Bone marrow (tissue), 2 donors: Measurements from ENCODE around the gene AGAP1.

Experiments used
- DNase-seq, 2 donors: peaks; one replicate each; lab custom pipeline; 2025; lab: John Stamatoyannopoulos, UW

Gene AGAP1

DNA sequence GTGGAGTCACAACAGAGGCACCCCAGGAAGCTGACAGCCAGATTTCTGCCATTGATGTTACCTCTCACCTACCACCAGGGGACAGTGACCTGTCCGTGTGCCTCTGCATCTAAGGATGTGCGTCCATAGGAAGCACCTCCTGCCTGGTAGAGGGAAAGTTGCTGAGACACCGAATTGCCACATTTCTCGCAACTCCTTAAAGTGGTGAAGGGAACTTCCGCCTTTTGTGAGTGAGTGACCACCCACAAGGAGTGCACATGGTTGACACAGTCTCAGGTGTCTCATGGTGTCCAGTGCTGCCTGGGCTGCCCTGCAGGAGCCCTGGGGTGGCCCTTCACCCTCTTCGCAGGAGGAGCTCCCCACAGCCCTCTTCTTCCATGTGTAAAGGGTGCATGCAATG lies 472.6 kb downstream of the AGAP1 start:
- DNase-seq: no peak

DNA sequence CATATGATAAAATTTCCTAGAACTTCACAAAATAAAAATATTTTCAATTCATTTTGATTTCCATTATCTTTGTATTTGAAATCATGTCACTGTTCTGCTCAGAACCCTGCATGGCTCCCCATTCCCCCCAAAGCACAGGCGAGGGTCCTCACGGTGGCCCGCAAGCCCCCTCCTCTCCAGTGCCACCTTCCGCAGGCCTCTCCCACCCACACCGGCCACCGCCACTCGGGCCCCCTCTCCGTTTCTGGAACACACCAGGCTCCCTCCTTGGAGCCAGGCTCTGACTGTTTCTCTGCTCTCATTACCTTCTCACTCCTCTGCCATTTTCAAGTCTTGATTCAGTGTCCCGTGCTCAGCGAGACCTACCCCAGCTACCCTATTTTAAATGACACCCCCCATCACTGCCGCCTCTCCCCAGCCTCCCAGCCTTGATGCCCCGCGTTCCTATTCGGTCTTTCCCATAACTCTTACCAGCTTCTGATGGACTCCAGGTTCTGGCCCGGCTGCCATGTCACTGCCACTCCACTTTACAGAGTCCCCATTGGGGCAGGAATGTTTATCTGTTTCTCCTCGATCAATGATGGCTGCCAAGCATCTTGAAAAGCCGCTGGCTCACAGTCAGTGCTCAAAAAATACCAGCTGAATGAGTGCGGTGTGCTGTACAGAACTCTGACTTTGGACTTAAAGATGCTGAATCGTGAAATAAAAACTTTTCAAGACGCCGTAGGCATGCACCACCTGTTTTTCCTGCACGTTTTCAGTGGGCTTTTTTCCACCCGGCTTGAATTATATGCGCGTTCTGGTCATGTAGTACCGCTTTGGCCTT lies 473.3 kb downstream of the AGAP1 start:
- DNase-seq: no peak

DNA sequence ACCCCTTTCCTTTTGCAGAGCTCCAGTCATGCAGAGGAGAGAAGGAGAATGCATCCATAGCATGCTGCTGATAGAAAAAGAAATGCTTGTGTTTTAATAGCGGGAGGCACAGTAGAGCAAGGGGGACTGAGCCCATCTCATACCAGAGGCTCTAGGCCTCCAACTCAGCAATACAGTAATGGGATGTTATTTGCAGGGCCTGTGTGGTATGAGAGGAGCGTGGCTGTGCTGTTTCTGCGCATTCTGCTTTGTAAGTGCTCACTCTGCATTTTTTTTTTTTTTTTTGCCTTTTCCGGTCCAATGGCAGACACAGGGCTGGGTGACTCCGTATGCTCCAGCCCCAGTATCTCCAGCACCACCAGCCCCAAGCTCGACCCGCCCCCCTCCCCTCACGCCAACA lies 474.3 kb downstream of the AGAP1 start:
- no peak for DNase-seq

DNA sequence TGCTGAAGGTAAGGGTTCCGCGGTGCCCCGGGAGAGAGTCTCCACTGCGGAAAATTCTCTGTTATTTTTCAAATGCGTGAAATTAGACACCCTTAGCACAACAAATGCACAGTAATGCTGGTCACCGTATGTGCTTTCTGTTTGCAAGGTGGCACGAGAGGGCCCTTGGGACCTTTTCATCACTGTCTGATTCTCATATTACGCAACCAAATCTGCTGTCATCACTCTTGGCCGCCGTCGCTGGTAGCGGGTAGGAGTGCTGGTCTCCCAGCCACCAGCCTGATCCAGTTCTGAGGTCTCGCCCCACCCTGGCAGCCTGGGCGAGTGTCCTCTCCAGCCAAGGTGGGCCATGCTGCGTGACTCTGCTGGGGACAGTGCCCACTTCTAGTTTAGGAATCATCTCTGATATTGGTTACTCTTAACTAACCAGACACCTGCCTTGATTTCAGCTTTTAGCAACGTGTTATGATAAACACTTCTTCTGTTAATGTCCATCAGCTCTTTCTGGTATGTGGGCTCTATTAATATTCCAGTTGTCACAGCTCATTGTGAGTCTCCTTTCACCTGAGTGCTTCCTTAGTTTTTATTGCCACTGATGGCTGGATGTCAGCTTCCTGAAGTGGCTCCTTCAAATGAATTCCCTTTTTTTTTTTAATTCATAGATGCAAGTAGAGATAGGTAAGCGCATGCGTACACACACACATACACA lies 474.9 kb downstream of the AGAP1 start:
- DNase-seq: no peak

DNA sequence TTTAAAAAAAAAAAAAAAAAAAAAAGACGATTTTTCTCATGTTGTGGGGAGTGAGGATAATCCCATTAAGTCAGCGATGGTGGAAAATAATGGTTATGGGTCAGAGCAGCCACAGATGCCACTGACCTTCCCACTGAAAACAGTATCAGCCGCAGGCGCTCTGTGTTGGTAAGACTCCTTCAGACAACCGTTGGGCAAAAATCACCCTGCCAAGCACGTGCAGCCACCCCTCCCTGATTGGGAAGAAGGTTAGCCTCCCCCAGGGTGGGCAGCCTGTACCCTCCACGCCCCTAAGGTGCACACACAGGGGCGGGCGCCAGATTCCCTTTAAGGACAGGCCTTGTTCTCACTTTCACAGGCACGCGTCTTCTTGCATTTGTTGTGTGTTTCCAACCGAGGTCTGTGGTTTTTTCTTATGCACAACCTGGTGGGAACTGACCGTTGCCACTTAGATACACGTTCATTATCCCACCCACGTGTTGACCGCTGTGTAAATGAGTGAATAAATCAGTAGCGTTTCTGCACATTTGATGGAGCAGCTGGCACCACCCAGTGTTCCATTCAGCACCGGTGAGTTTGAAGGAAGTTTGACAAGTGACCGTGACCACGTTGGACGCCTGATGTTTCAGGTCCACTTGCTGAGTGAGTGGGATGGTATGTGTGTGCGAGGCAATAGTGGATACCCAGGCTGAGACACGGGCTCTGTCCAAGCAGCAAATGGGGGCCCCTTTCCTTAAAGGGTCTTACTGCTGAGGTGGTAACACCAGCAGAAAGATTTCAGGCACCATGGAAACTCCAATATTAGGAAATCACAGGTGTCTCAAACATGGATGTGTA lies 476.6 kb downstream of the AGAP1 start:
- no peak for DNase-seq

DNA sequence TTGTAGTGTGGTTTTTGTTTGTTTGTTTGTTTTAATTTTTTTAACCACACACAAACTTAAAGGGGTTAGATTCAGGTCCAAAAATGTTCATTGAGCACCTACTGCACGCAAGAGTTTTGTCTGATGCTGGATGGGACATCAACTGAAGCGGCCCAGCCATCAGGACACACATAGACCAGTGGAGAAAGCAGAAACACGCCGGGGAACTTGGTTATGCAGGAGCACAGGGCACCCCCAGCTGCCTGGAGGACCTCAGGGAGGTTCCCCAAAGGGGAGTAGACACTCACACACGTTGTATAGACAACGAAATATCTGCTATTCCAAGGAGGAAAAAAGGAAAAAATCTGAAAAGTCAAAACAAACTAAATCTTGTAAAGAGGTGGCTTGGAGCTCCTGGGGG lies 482.7 kb downstream of the AGAP1 start:
- DNase-seq: no peak

DNA sequence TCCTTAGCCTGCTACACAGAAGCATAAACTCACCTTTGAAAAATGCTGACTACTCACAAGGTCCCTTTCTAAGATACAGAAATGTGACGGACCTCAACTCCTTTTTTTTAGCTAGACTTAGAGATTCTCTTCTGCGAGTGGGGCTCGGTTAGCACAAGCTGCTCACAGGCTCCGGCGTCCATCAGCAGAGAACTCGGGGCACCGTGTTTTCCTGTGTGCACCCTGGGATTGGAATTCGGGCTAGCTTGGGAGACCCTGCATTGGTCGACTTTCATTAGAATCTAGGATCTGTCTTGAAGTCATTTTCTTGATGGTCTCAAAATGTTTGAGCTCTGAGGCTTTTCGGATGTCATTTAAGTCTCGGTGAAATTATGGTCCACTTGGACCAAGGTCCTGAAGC lies 483.1 kb downstream of the AGAP1 start:
- no peak for DNase-seq

DNA sequence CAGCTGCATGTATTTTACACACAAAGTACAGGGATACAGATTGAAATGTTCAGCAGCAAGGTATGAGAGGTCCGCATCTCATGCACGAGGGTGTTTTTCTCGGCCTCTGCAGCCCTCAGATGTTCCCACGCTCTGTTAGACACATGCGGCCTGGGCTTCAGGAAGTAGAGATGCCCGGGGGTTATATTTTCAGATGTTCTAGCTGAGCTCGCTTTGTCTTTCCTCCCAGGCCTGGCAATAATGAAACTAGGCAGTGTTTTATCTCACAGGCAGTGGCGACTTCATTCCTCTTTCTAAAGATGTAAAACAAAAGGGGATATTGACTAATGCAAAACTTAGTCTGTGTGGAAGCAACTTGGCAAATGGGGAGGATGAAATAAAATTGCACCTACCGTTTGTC lies 483.6 kb downstream of the AGAP1 start:
- no peak for DNase-seq

DNA sequence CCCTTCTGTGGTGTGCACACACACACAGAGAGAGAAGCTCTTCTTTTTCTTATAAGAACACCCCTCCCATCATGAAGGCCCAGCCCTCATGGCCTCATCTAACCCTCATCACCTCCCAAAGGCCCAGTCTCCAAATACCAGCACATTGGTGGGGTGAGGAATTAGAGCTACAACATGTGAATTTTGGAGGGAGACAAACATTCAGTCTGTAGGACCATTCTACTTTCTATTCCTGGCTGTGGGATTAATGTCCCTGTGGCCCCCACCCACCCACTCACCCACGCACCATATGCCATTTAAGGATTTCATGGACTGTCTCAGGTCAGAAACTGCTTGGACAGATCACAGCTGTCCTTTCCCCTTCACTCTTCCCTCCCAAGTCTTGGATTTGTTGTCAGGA lies 484.2 kb downstream of the AGAP1 start:
- DNase-seq: no peak

DNA sequence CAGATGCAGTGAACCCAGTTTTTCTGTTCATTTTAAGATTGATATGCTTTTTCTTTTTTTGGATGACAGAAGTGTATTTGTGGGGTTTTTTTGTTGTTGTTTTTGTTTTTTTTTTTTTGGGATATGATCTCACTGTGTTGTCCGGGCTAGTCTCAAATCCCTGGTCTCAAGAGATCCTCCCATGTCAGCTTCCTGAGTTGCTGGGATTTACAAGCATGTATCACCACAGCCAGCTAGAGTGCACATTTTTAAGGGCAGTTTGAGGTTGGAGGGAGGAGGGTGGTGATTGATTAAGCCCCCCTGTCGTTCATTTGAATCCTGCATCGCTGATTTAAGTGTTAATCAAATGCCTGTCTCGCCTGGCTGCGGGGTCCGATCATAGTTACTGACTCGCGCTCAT lies 485.2 kb downstream of the AGAP1 start:
- no peak for DNase-seq

DNA sequence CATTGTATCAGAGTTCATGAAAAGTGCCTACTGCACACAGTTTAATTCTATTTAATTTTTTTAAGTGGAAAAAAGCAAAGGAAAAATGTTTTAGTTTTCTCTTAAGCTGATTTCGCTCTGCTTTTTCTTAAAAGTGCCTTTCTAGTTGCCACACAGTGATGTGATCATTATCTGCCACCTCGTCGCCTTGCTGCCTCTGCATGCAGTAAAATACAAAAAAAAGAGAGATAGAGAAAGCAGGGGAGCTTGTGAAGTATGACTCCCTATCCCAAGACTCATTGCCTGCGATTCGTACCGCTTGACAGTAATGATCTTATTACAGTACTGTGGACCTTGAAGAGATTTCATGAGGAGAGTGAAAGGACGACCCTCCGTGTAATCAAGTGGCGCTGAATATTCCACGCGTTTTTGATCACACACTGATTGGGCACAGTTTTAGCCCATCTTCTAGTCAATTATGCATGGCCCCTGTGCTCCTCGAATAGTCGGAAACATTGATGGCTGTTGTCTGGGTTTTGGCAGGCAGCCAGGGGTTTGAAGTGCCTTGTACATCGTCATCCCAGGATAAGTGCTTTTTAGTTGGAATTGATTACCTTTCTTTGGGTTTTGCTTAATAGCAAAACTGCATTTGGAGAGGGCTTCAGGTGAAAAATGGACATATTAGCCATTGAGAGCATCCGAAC lies 486.1 kb downstream of the AGAP1 start:
- no peak for DNase-seq

DNA sequence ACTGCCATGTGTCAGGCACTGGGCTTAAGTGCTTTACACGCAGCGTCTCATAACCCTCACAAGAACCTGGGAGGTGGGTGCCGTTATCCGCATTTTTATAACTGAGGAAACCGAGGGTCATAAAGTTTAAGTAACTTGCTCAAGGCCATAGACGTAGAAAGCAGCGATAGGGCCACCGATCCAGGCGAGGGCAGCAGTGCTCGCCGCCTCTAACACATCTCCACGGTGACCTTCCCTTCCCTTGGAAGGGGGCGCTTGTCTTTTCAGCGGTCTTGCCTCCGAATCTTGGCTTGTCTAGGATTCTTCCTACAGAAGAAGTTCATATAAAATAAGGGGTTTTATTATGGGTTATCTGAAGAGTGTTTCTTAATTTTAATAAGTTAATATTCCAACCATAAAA lies 487.8 kb downstream of the AGAP1 start:
- DNase-seq: no peak

DNA sequence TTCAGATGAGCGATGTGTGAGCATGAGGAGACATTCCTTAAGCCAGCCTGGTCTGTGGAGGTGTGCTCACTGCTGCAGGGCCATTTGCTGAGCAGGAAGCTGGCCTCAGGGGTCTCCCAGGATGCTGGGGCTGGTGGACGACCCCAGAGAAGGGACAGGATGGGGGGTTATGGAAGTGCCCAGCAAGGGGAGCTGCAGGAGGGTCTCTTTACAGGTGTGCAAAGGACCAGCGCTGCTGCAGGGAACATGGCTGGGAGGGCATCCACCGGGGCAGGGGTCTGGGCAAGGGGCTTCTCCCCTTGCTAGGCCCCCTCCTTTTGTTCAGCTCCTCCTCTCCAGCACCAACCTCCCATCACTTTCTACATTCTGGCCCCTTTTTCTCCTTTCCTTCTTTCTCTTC lies 489.2 kb downstream of the AGAP1 start:
- DNase-seq: no peak

DNA sequence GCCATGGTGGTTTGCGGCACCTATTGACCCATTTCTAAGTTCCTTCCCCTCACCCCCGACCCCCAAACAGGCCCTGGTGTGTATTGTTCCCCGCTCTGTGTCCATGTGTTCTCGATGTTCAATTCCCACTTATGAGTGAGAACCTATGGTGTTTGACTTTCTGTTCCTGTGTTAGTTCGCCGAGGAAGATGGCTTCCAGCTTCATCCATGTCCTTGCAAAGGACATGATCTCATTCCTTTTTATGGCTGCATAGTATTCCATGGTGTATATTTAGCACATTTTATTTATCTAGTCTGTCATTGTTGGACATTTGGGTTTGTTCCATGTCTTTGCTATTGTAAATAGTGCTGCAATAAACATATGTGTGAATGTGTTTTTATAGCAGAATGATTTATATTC lies 490.7 kb downstream of the AGAP1 start:
- no peak for DNase-seq

DNA sequence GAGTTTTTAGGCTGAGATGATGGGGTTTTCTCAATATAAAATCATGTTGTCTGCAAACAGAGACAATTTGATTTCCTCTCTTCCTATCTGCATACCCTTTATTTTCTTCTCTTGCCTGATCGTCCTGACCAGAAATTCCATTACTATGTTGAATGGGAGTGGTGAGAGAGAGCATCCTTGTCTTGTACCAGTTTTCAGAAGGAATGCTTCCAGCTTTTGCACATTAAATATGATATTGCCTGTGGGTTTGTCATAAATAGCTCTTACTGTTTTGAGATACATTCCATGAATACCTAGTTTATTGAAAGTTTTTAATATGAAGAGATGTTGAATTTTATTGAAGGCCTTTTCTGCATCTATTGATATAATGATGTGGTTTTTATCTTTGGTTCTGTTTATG lies 492.5 kb downstream of the AGAP1 start:
- DNase-seq: no peak

DNA sequence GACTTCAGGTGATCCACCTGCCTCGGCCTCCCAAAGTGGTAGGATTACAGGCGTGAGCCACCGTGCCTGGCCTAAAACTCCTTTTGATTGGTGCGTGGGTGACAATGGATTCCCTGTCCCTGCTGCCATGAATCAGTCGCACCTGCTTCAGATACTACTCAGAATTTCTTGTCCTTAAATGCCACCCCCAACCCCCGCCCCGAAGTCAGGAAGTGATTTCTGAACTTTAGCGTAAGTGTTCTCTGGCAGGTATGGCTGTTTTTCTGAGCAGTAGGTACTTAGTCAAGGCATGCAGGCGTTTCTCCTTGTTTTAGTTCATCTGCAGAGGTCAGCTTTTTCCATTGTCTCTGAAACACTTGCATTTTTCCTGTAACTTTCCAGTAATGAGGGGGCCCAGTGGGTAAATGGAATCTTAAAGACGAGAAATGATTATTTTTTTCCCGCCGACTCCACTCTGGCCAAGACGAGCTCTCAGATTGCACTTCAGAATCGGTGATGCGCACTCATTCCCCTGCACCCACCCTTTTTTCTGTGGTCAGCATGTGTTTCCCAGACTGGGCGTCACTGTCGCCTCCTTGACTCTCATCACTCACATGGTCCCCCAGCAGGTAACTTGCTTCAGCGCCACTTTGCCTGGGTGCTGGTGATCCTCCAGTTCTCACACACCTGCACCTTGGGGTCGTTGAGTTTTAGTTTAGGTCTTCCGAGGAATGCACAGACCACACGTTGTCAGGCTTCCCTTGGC lies 494.6 kb downstream of the AGAP1 start:
- DNase-seq: no peak

DNA sequence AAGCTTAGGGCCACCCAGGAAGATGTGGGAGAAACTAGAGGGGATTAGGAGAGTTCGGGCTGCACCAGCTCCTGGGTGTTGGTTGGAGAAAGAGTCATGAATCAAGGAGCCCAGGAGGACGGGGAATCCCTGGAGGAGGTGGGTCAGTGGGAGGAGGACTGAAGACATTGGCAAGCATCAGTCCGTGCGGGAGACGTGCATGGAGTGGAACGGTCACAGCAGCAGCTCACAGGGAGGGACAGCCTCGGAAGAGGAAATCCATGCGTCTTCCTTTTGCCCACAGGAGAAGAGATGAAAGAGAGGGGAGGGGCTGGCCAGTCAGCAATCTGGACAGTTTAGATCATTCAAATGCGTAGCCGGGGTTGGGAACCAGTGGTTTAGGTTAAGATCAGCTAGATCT lies 495.7 kb downstream of the AGAP1 start:
- DNase-seq: no peak

DNA sequence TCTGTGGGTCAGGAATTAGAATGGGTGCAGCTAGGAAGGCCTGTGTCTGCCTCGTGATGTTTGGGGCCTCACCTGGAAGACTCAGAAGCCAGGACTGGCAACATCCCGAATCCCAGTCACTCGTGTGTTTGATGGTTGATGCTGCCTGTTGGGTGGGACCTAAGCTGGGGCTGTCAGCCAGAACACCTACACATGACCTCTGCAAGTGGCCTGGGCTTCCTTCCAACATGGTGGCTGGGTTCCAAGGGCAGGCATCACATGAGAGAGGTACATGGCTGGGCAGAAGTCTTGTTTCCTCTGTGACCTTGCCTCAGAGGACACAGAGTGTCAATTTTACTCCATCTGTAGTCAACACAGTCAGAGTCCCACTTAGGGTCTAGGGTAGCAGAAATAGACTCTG lies 496.5 kb downstream of the AGAP1 start:
- DNase-seq: no peak

DNA sequence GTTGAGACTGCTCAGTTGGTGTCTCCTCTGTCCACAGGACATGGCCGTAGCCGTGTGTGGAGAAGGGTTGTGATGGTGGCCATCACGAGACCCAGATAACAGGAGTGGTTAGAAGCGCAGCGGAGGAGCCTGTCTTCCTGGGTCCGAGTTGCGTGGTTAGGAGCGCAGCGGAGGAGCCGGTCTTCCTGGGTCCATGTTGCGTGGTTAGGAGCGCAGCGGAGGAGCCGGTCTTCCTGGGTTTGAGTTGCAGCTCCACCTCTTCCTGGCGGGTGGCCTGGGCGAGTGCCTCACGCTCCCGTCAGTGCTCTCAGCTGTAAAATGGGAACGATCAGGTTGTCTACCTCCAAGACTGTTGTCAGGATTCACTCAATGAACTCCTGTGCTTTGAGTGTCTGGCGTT lies 498.2 kb downstream of the AGAP1 start:
- no peak for DNase-seq

DNA sequence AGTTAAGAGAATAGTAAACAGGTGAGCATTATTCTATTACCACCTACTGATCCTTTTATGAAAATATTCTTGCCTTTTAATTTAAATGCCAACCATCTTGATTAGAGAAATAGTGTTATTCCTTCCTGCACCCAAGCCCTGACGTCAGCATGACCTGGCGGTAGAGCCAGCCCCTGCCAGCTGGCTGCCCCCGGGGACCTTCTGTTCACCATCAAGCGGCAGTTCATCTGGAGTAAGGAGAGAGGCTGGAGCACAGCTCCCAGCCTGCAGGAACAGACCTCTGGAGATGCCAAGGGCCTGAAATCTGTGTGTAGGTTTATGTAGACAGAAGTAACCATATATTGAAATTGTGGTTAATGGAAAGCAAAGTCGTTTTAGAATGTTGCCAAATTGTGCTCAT lies 502.6 kb downstream of the AGAP1 start:
- DNase-seq: no peak

DNA sequence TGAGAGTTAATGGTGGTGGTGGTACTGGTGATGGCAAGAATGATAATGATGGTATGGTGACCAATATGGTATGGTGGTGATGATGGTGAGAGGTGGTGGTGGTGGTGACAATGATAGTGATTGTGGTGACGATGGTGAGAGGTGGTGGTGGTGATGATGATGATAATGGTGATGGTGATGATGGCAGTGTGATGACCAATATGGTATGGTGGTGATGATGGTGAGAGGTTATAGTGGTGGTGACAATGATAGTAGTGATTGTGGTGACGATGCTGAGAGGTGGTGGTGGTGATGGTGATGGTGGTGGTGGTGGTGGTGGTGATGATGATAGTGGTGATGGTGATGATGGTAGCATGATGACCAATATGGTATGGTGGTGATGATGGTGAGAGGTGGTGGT lies 505.2 kb downstream of the AGAP1 start:
- no peak for DNase-seq
